Astrocyte (in vitro differentiated cells and primary cell): ENCODE measurements around the gene GLT8D2. TPM values are rescaled to one million over a fixed set of nuclear protein-coding genes. Genes with fewer than 3 reads are reported as not detected.

Experiments
- DNase-seq: peaks from one replicate; pipeline ENCODE4 v3.0.0-alpha.2; 2010; ENCODE audit warnings: low read depth
- FAIRE-seq: peaks from 2 replicates; lab custom pipeline; 2011; peaks lifted over from hg19 to GRCh38; lab: Jason Lieb, UNC
- H2AFZ ChIP-seq: 2 replicates; pipeline ENCODE4 v1.6.0; 2012; ENCODE audit warnings: low read depth, low read length, inconsistent platforms
- H3K27ac ChIP-seq: 2 replicates; pipeline ENCODE4 v1.5.1; 2011; ENCODE audit warnings: low read depth, low read length, inconsistent platforms
- H3K27me3 ChIP-seq: 2 replicates; pipeline ENCODE4 v1.6.0; 2011; ENCODE audit warnings: low read length, inconsistent platforms; ENCODE audit not compliant: insufficient read depth
- H3K36me3 ChIP-seq: 2 replicates; pipeline ENCODE4 v1.5.1; 2011; ENCODE audit warnings: low read length, inconsistent platforms; ENCODE audit not compliant: insufficient read depth
- H3K4me1 ChIP-seq: 2 replicates; pipeline ENCODE4 v1.5.1; 2011; ENCODE audit warnings: low read length, inconsistent platforms; ENCODE audit not compliant: insufficient read depth
- H3K4me2 ChIP-seq: 2 replicates; pipeline ENCODE4 v1.6.0; 2012; ENCODE audit warnings: low read length, inconsistent platforms
- H3K4me3 ChIP-seq: 2 replicates; pipeline ENCODE4 v1.5.1; 2011; ENCODE audit warnings: low read depth, mild to moderate bottlenecking, low read length, inconsistent platforms; ENCODE audit not compliant: insufficient read depth
- H3K79me2 ChIP-seq: 2 replicates; pipeline ENCODE4 v1.6.0; 2012; ENCODE audit warnings: mild to moderate bottlenecking, low read length, inconsistent platforms; ENCODE audit not compliant: insufficient read depth
- H3K9ac ChIP-seq: 2 replicates; pipeline ENCODE4 v1.6.0; 2012; ENCODE audit warnings: mild to moderate bottlenecking, low read length, inconsistent platforms
- H3K9me3 ChIP-seq: 2 replicates; pipeline ENCODE4 v1.5.1; 2012; ENCODE audit warnings: low read depth, mild to moderate bottlenecking, low read length, inconsistent platforms; ENCODE audit not compliant: insufficient read depth
- H4K20me1 ChIP-seq: 2 replicates; pipeline ENCODE4 v1.6.0; 2012; ENCODE audit warnings: low read length, inconsistent platforms; ENCODE audit not compliant: insufficient read depth
- H3K27ac Mint-ChIP-seq: one replicate; pipeline ENCODE4 v1.8.0; 2021; ENCODE audit warnings: mild to moderate bottlenecking, mixed read lengths; ENCODE audit not compliant: unreplicated experiment
- H3K27me3 Mint-ChIP-seq: one replicate; pipeline ENCODE4 v1.8.0; 2021; ENCODE audit warnings: low read depth, mixed read lengths; ENCODE audit not compliant: unreplicated experiment
- H3K36me3 Mint-ChIP-seq: one replicate; pipeline ENCODE4 v1.8.0; 2021; ENCODE audit warnings: low read depth, mixed read lengths; ENCODE audit not compliant: unreplicated experiment
- H3K4me1 Mint-ChIP-seq: one replicate; pipeline ENCODE4 v1.8.0; 2021; ENCODE audit warnings: low read depth, mixed read lengths; ENCODE audit not compliant: unreplicated experiment
- H3K4me3 Mint-ChIP-seq: one replicate; pipeline ENCODE4 v1.8.0; 2021; ENCODE audit warnings: mild to moderate bottlenecking, moderate library complexity, mixed read lengths; ENCODE audit not compliant: unreplicated experiment
- H3K9me3 Mint-ChIP-seq: one replicate; pipeline ENCODE4 v1.8.0; 2021; ENCODE audit warnings: mild to moderate bottlenecking, mixed read lengths; ENCODE audit not compliant: unreplicated experiment
- EZH2 ChIP-seq: IDR thresholded peaks from 2 replicates; pipeline ENCODE4 v1.6.1; 2012; ENCODE audit warnings: mild to moderate bottlenecking, low read length, inconsistent platforms; ENCODE audit not compliant: insufficient read depth
- total RNA-seq: library from RNA; stranded (reverse); gene quantifications from 2 replicates; pipeline ENCODE4 v1.2.1, GENCODE V29; 2021
- TF ChIP-seq, protein P1 (sequence below): IDR thresholded peaks from 2 replicates; pipeline ENCODE4 v1.5.1; 2011; ENCODE audit warnings: low read depth, mild to moderate bottlenecking, inconsistent platforms, low read length, moderate library complexity; ENCODE audit not compliant: insufficient read depth

GLT8D2 gene
- total RNA-seq, 1 donor from 2014 or later = 11.1 TPM

DNA sequence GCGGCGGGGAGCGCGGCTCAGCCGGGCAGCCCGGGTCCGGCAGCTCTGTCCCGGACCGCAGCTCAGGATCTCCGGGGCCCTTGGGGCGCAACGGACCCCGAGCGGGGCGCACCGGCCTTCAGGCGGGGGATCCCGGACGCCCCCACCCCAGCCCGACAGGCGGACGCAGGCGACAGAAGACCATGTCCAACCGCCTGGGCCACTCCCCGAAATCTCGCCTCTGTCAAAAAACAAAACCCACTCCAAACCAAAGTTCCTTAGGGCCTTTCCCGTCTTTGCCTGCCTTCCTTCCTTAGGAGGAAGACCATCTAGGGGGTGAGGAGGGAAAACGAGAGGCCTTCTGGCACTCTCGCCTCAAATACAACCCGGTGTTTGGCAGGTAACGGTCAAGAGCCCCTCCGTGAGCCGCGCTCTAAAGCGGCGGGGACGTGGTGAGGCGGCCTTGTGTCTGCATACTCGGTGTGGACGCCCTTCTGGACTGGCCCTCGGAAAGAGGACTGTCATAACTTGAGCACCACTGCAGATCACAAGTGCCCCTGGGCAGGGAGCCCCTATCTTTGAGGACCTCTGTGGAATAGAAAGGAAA lies 14.9 kb upstream of the GLT8D2 start:
- Mint-ChIP-seq H3K36me3 (no peaks in the 10 kb centered on the region), H3K4me1 (peaks cover 17% of the 10 kb centered on the region), H3K9me3 (no peaks in the 10 kb centered on the region), H3K27me3 (no peaks in the 10 kb centered on the region), H3K27ac (peak overlapping the region; percentile 87), H3K4me3 (peak overlapping the region; percentile 94)
- Histone ChIP-seq H3K4me3 (peak overlapping the region; percentile 96), H3K27ac (peak overlapping the region; percentile 80), H3K36me3 (peaks cover 8% of the 10 kb centered on the region), H3K27me3 (no peaks in the 10 kb centered on the region), H3K4me2 (peak overlapping the region; percentile 95), H3K9ac (peak overlapping the region; percentile 88), H2AFZ (peak overlapping the region; percentile 98), H3K79me2 (peaks cover 33% of the 10 kb centered on the region), H4K20me1 (peaks cover 14% of the 10 kb centered on the region), H3K4me1 (peaks cover 11% of the 10 kb centered on the region), H3K9me3 (no peaks in the 10 kb centered on the region)
- DNase-seq = no peak
- TF ChIP-seq, protein P1, sequence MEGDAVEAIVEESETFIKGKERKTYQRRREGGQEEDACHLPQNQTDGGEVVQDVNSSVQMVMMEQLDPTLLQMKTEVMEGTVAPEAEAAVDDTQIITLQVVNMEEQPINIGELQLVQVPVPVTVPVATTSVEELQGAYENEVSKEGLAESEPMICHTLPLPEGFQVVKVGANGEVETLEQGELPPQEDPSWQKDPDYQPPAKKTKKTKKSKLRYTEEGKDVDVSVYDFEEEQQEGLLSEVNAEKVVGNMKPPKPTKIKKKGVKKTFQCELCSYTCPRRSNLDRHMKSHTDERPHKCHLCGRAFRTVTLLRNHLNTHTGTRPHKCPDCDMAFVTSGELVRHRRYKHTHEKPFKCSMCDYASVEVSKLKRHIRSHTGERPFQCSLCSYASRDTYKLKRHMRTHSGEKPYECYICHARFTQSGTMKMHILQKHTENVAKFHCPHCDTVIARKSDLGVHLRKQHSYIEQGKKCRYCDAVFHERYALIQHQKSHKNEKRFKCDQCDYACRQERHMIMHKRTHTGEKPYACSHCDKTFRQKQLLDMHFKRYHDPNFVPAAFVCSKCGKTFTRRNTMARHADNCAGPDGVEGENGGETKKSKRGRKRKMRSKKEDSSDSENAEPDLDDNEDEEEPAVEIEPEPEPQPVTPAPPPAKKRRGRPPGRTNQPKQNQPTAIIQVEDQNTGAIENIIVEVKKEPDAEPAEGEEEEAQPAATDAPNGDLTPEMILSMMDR = no peak
- TF ChIP-seq EZH2 = no peak
- FAIRE-seq = no peak

DNA sequence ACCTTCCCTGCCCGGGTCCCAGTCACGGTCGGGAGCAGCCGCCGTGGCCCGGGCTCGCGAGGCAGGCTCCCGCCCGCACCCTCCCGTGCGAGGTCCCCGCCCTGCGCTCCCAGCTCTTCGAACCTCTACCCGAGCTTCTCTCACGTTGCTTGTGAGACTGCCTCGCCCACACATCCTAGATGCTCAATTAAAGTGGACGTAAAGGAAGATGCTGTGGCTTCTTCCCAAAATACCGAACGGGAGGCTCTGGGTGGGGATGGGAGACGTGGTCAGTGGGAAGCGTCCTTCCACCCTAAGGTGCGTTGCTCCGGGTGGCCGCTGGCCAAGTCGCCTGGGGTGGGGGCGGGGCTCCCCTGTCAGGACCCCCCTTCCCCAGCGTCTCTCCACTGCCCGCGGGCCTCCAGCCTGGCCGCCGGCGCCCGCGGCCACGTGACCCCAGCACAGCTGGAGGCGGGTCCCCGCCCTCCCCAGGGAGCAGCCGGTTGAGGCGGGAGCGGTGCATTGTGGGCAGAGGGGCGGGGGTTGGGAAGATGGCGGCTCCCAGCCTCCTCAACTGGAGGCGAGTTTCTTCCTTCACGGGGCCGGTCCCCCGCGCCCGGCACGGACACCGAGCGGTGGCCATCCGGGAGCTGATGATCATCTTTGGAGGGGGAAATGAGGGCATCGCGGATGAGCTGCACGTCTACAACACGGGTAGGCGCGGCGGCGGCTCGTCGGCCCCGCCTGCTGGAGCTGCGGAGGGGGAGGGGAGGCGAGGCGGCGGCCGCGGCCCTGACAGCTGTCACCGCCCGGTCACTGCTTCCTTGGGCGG lies 14.2 kb upstream of the GLT8D2 start, which contains the start of gene HCFC2:
Gene HCFC2 (plus strand): TSS at position 501 of the 811 bp plus-strand sequence. CDS start 30 bp downstream, at position 531.
- H3K4me3 Mint-ChIP-seq = peak within 1 kb of the TSS; percentile 94
- no peaks in the 10 kb centered on the region for H3K36me3 Mint-ChIP-seq
- H4K20me1 ChIP-seq = peaks cover 14% of the 10 kb centered on the region
- peak within 1 kb of the TSS; percentile 95 for H3K4me2 ChIP-seq
- peak within 1 kb of the TSS; percentile 98 for H2AFZ ChIP-seq
- H3K9me3 Mint-ChIP-seq = no peaks in the 10 kb centered on the region
- peaks cover 17% of the 10 kb centered on the region for H3K4me1 Mint-ChIP-seq
- no peaks in the 10 kb centered on the region for H3K27me3 Mint-ChIP-seq
- peaks cover 33% of the 10 kb centered on the region for H3K79me2 ChIP-seq
- H3K27me3 ChIP-seq = no peaks in the 10 kb centered on the region
- no peak for FAIRE-seq
- H3K4me1 ChIP-seq = peaks cover 11% of the 10 kb centered on the region
- peak within 1 kb of the TSS; percentile 96 for H3K4me3 ChIP-seq
- peak; percentile 76 for DNase-seq
- no peaks in the 10 kb centered on the region for H3K9me3 ChIP-seq
- H3K27ac Mint-ChIP-seq = peak within 1 kb of the TSS; percentile 87
- peak within 1 kb of the TSS; percentile 88 for H3K9ac ChIP-seq
- TF ChIP-seq, protein P1 = no peak
- no peak for TF ChIP-seq EZH2
- peaks cover 8% of the 10 kb centered on the region for H3K36me3 ChIP-seq
- peak within 1 kb of the TSS; percentile 80 for H3K27ac ChIP-seq
